CD4-positive, alpha-beta memory T cell (primary cell): Measurements from ENCODE around the gene CLEC17A. TPM values are rescaled to one million over a fixed set of nuclear protein-coding genes. Genes with fewer than 3 reads are reported as not detected.
A peak's percentile ranks its signal among the peaks of the same experiment; 100 is the strongest.
"Not testable (repeated sequence)": the region's sequence is repeated elsewhere in the genome, so short reads cannot be mapped to it uniquely, and the experiment has no call there.

Experiments
- CTCF ChIA-PET: fragments of 350-600 bp; sonication (Branson Sonifier 250); formaldehyde crosslinking; loops from one replicate; lab custom pipeline; 2021; ENCODE audit warnings: inconsistent platforms; ENCODE audit not compliant: partially characterized antibody; lab: Charles Lee
- POLR2A ChIA-PET: fragments of 350-600 bp; sonication (Branson Sonifier 250); formaldehyde crosslinking; loops from one replicate; lab custom pipeline; 2021; ENCODE audit not compliant: partially characterized antibody; lab: Charles Lee
- DNase-seq, 5 donors: peaks; one replicate each; pipeline versions ENCODE4 v3.0.0 to v3.0.0-alpha.2; 2020 to 2022; ENCODE audit warnings: mixed read lengths in 1 of 5
- H3K27ac ChIP-seq: one replicate; pipeline ENCODE4 v1.7.0; 2013; ENCODE audit warnings: low read depth, low read length
- H3K27me3 ChIP-seq: 2 replicates; pipeline ENCODE4 v1.7.0; 2013; ENCODE audit warnings: mild to moderate bottlenecking, low read length, moderate library complexity; ENCODE audit not compliant: insufficient read depth
- H3K36me3 ChIP-seq: 2 replicates; pipeline ENCODE4 v1.7.0; 2013; ENCODE audit warnings: mild to moderate bottlenecking, low read length, moderate library complexity; ENCODE audit not compliant: insufficient read depth
- H3K4me1 ChIP-seq: 2 replicates; pipeline ENCODE4 v1.7.0; 2013; ENCODE audit warnings: mild to moderate bottlenecking, low read length, moderate library complexity; ENCODE audit not compliant: insufficient read depth
- H3K4me3 ChIP-seq, 2 donors: one replicate each; pipeline ENCODE4 v1.7.0; 2013; ENCODE audit warnings: low read length in 2 of 2, mild to moderate bottlenecking in 1 of 2
- H3K9me3 ChIP-seq, 2 donors: one replicate each; pipeline ENCODE4 v1.7.0; 2013; ENCODE audit warnings: low read length in 2 of 2, control low read depth in 1 of 2; ENCODE audit not compliant: control insufficient read depth in 1 of 2
- H3K27ac Mint-ChIP-seq, 7 donors: one replicate each; pipeline ENCODE4 v1.8.0; 2020 to 2021; ENCODE audit warnings: mixed read lengths in 7 of 7, mild to moderate bottlenecking in 6 of 7, inconsistent platforms in 3 of 7, moderate library complexity in 3 of 7
- H3K27me3 Mint-ChIP-seq, 2 donors: one replicate each; pipeline ENCODE4 v1.8.0; 2020 to 2021; ENCODE audit warnings: mixed read lengths in 2 of 2
- H3K36me3 Mint-ChIP-seq, 2 donors: one replicate each; pipeline ENCODE4 v1.8.0; 2020 to 2021; ENCODE audit warnings: mixed read lengths in 2 of 2, inconsistent platforms in 1 of 2, mild to moderate bottlenecking in 1 of 2
- H3K4me1 Mint-ChIP-seq, 4 donors: one replicate each; pipeline ENCODE4 v1.8.0; 2020 to 2021; ENCODE audit warnings: mixed read lengths in 4 of 4, mild to moderate bottlenecking in 1 of 4
- H3K4me3 Mint-ChIP-seq, 8 donors: one replicate each; pipeline ENCODE4 v1.8.0; 2020 to 2021; ENCODE audit warnings: mixed read lengths in 8 of 8, mild to moderate bottlenecking in 7 of 8, moderate library complexity in 6 of 8, inconsistent platforms in 3 of 8
- H3K9me3 Mint-ChIP-seq, 8 donors: one replicate each; pipeline ENCODE4 v1.8.0; 2020 to 2021; ENCODE audit warnings: mixed read lengths in 8 of 8, mild to moderate bottlenecking in 5 of 8, inconsistent platforms in 3 of 8, moderate library complexity in 1 of 8
- intact Hi-C: fragments of 100-400 bp; cut with micrococcal nuclease; formaldehyde crosslinking; loops from one replicate; pipeline ENCODE4 v1.15.1; 2023
- polyA plus RNA-seq, 2 donors: library from polyadenylated mRNA; unstranded; fragments of 300-500 nt; fragmentation: Illumina TruSeq; gene quantifications; one replicate each; pipeline ENCODE4 v1.2.3, GENCODE V29; 2021
- total RNA-seq, 2 experiments: library from RNA; stranded (reverse); gene quantifications; one replicate each; pipeline ENCODE4 v1.2.3, GENCODE V29; 2021

The CLEC17A gene
- total RNA-seq: not detected
- under 1 TPM in 1 of 2 donors, not detected in 1; 0.20 TPM for polyA plus RNA-seq

GRCh38 chr19:14582894-14583340 lies at the start of gene CLEC17A:
Gene CLEC17A (plus strand): TSS chr19:14583084. CDS start chr19:14583161, 77 bp downstream.
- no peak within 1 kb of the TSS for H3K4me3 ChIP-seq

GRCh38 chr19:14533450-14533849 lies 49.4 kb upstream of the CLEC17A start:
- Histone ChIP-seq H3K9me3 (no peaks in the 10 kb centered on the region), H3K27me3 (no peaks in the 10 kb centered on the region), H3K4me3 (no peak overlapping the region), H3K4me1 (peaks cover 51% of the 10 kb centered on the region), H3K27ac (no peak overlapping the region), H3K36me3 (peaks cover 9% of the 10 kb centered on the region)
- Mint-ChIP-seq H3K9me3 (peaks cover 0 to 2% (median 0%) of the 10 kb centered on the region in 8 donors), H3K4me3 (peak overlapping the region in 4 of 8 donors; percentile 3 to 36 (median 35)), H3K27ac (peak overlapping the region in 2 of 7 donors; percentile 32 to 73), H3K4me1 (peaks cover 25 to 66% (median 44%) of the 10 kb centered on the region in 4 donors), H3K36me3 (peaks cover 9 to 19% of the 10 kb centered on the region in 2 donors), H3K27me3 (no peaks in the 10 kb centered on the region)
- DNase-seq: no peak
- POLR2A ChIA-PET: interaction anchor here (1.6 to 28.2 kb wide), 3 partner anchors 11 to 26 kb away, joined by 3 to 1220 read pairs (median 6); partner anchors contain the start of genes DNAJB1 and GIPC1
- intact Hi-C loops: no loop called here
- CTCF ChIA-PET: interaction anchor here (2.9 to 4.7 kb wide), 2 partner anchors 23 to 29 kb away, joined by 11 to 30 read pairs; no protein-coding TSS in a partner anchor

More at GRCh38 chr19:14582894-14583340, at the start of gene CLEC17A:
- no peak within 1 kb of the TSS for H3K4me3 Mint-ChIP-seq
- no peaks in the 10 kb centered on the region for H3K27me3 Mint-ChIP-seq
- ChIA-PET POLR2A (no interaction called here), CTCF (no interaction called here)
- intact Hi-C loops: no loop called here
- H3K4me1 ChIP-seq: no peaks in the 10 kb centered on the region
- H3K27ac Mint-ChIP-seq: peak within 1 kb of the TSS in 3 of 7 donors; percentile 30 to 63 (median 48)
- H3K9me3 ChIP-seq: no peaks in the 10 kb centered on the region
- H3K27ac ChIP-seq: no peak within 1 kb of the TSS
- no peaks in the 10 kb centered on the region for H3K27me3 ChIP-seq
- no peaks in the 10 kb centered on the region for H3K36me3 Mint-ChIP-seq
- H3K4me1 Mint-ChIP-seq: no peaks in the 10 kb centered on the region
- H3K36me3 ChIP-seq: no peaks in the 10 kb centered on the region
- H3K9me3 Mint-ChIP-seq: no peaks in the 10 kb centered on the region
- no peak for DNase-seq

DNA sequence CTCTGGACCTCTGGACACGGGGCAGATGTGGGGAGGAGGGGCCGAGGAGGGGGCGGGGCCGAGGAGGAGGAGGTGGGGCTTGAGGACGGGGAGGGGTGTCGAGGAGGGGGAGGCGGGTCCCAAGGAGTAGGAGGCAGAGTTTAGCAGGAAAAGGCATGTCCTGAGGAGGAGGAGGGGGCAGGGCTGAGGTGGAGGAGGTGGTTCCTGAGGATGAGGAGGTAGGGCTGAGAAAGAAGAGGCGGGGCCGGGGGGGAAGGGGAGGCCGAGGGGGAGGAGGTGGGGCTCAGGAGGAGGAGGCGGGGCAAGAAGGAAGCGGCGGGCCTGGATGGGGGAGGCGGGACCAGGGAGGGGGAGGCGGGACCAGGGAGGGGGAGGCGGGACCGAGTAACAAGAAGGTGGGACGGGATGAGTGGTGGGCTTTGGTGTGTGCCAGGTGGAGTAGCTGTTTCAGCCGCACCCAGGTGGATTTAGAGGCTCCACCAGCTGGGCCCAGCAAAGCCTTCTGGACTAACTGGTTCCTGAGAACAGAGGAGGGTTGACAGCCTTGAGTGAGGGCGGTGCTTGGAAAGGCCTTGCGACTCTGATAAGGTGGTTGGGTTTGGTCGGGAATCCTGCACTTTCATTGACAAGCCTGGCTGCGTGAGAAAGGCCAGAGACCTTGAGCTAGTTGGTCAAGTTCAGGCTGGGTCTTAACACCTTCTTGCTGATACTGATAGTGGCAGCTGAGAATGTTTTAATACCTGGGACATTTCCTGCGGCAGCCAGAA lies 45.8 kb upstream of the CLEC17A start:
- no peaks in the 10 kb centered on the region for H3K9me3 ChIP-seq
- H3K9me3 Mint-ChIP-seq: peaks cover 0 to 1% (median 0%) of the 10 kb centered on the region in 8 donors
- peak in 4 of 5 donors; percentile 25 to 46 (median 30) for DNase-seq
- ChIA-PET CTCF (interaction anchor here (0.6 to 2.1 kb wide), 9 partner anchors 14 to 565 kb away, joined by 3 to 6 read pairs (median 4); partner anchors contain the start of gene NDUFB7), POLR2A (interaction anchor here (0.9 to 28.2 kb wide), 4 partner anchors 14 to 30 kb away, joined by 3 to 1220 read pairs (median 8); partner anchors contain the start of genes DNAJB1 and GIPC1)
- no peaks in the 10 kb centered on the region for H3K27me3 Mint-ChIP-seq
- H3K4me3 Mint-ChIP-seq: peak overlapping the region in 2 of 8 donors; percentile 10 to 17
- intact Hi-C loops: no loop called here
- no peaks in the 10 kb centered on the region for H3K27me3 ChIP-seq
- H3K4me1 ChIP-seq: peaks cover 26% of the 10 kb centered on the region
- H3K27ac Mint-ChIP-seq: peak overlapping the region in 5 of 7 donors; percentile 6 to 76 (median 62)
- H3K36me3 Mint-ChIP-seq: peaks cover 12 to 14% of the 10 kb centered on the region in 2 donors
- peaks cover 18 to 55% (median 31%) of the 10 kb centered on the region in 4 donors for H3K4me1 Mint-ChIP-seq
- peaks cover 9% of the 10 kb centered on the region for H3K36me3 ChIP-seq
- H3K27ac ChIP-seq: no peak overlapping the region
- H3K4me3 ChIP-seq: no peak overlapping the region

GRCh38 chr19:14540741-14541525 lies 42.0 kb upstream of the CLEC17A start:
- POLR2A ChIA-PET: no interaction called here
- H3K27me3 Mint-ChIP-seq: no peaks in the 10 kb centered on the region
- H3K36me3 ChIP-seq: no peaks in the 10 kb centered on the region
- peaks cover 3 to 17% of the 10 kb centered on the region in 2 donors for H3K36me3 Mint-ChIP-seq
- H3K4me3 ChIP-seq: no peak overlapping the region
- H3K27ac ChIP-seq: no peak overlapping the region
- H3K4me1 Mint-ChIP-seq: peaks cover 16 to 62% (median 28%) of the 10 kb centered on the region in 4 donors
- H3K9me3 Mint-ChIP-seq: peaks cover 0 to 4% (median 0%) of the 10 kb centered on the region in 8 donors
- H3K4me3 Mint-ChIP-seq: no peak overlapping the region
- H3K9me3 ChIP-seq: no peaks in the 10 kb centered on the region
- intact Hi-C loops: no loop called here
- DNase-seq: no peak
- H3K27me3 ChIP-seq: no peaks in the 10 kb centered on the region
- peak overlapping the region in 4 of 7 donors; percentile 36 to 81 (median 58) for H3K27ac Mint-ChIP-seq
- CTCF ChIA-PET: interaction anchor here (1.5 kb wide), 1 partner anchor 13 kb away, joined by 3 read pairs; no protein-coding TSS in a partner anchor
- peaks cover 18% of the 10 kb centered on the region for H3K4me1 ChIP-seq

- POLR2A ChIA-PET: not testable (repeated sequence)
These were observed 40.9 kb upstream of the CLEC17A start for GRCh38 chr19:14541979-14542378.

GRCh38 chr19:14542711-14543328 lies 40.1 kb upstream of the CLEC17A start:
- no peaks in the 10 kb centered on the region for H3K36me3 ChIP-seq
- ChIA-PET CTCF (interaction anchor here (2.6 kb wide), 1 partner anchor 13 kb away, joined by 11 read pairs; no protein-coding TSS in a partner anchor), POLR2A (no interaction called here)
- Mint-ChIP-seq H3K4me3 (no peak overlapping the region), H3K9me3 (peaks cover 0 to 4% (median 0%) of the 10 kb centered on the region in 8 donors), H3K36me3 (peaks cover 3 to 21% of the 10 kb centered on the region in 2 donors), H3K27me3 (no peaks in the 10 kb centered on the region), H3K4me1 (peaks cover 10 to 57% (median 22%) of the 10 kb centered on the region in 4 donors), H3K27ac (no peak overlapping the region)
- H3K4me1 ChIP-seq: peaks cover 6% of the 10 kb centered on the region
- H3K4me3 ChIP-seq: no peak overlapping the region
- DNase-seq: no peak
- intact Hi-C loops: no loop called here
- no peaks in the 10 kb centered on the region for H3K9me3 ChIP-seq
- H3K27me3 ChIP-seq: no peaks in the 10 kb centered on the region
- no peak overlapping the region for H3K27ac ChIP-seq

More at GRCh38 chr19:14541979-14542378, 40.9 kb upstream of the CLEC17A start:
- peaks cover 3 to 20% of the 10 kb centered on the region in 2 donors for H3K36me3 Mint-ChIP-seq
- H3K27me3 ChIP-seq, H3K27ac ChIP-seq, H3K27ac Mint-ChIP-seq, H3K27me3 Mint-ChIP-seq, DNase-seq, H3K4me3 ChIP-seq, H3K36me3 ChIP-seq, H3K9me3 Mint-ChIP-seq, H3K4me3 Mint-ChIP-seq, H3K9me3 ChIP-seq, intact Hi-C loops: not testable (repeated sequence)
- CTCF ChIA-PET: interaction anchor here (1.5 kb wide), 1 partner anchor 12 kb away, joined by 3 read pairs; no protein-coding TSS in a partner anchor
- H3K4me1 ChIP-seq: peaks cover 11% of the 10 kb centered on the region
- peaks cover 13 to 62% (median 26%) of the 10 kb centered on the region in 4 donors for H3K4me1 Mint-ChIP-seq
